IPS-NIHi7 (cell line): Measurements from ENCODE around the gene CCNY.
"Not testable (repeated sequence)": the region's sequence is repeated elsewhere in the genome, so short reads cannot be mapped to it uniquely, and the experiment has no call there.

Experiments
- DNase-seq: peaks from one replicate; pipeline ENCODE4 v3.0.0; 2012; ENCODE audit warnings: mixed read lengths; ENCODE audit errors: extremely low spot score

Gene CCNY

GRCh38 chr10:35406003-35406630 lies 69.8 kb downstream of the CCNY start:
- not testable (repeated sequence) for DNase-seq

DNA sequence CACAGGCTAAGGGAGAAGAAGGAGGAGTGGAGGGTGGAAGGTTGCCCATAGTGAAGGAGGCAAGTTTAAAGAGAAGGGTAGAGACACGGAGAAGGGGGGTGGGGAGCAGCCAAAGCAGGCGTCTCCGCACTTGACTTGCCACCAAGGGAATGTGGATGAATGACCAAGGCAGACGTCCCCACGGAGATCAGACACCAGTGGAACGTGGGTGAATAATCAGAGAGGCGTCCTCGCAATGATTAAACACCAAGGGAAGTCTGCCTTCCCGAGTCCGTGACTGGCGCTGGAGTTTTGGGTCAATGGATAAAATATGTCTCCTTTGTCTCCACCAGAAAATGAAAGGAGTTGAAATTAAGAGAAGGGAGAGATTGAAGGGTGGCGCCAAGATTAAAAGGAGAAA lies 71.4 kb downstream of the CCNY start:
- not testable (repeated sequence) for DNase-seq

DNA sequence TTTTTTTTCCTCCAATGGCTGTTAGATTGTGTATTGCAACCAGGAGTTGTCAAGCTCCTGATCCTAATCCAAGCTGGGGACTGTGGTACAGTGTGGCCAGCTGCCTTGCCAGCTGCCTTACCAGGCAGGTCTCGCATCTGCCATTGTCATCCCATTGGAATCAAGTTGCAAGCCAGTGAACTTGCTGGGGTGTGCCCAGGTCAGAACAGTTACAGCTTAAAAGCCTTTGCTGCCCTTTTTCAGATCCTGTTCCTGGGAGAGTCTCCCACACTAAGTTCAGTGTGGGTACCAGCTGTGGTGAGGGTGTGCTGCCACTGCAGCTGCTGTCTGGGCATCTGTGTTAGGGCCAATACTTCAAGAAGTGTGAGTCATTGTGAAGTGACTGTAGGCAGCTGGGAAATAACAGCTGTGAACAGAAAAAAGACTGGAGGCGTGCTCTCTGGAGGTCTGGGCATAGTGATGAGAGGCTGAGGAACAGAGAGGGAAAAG lies 72.8 kb downstream of the CCNY start:
- no peak for DNase-seq

- DNase-seq: no peak
Observed at GRCh38 chr10:35409808-35410207, 73.5 kb downstream of the CCNY start.

GRCh38 chr10:35412003-35412723 lies 75.9 kb downstream of the CCNY start:
- no peak for DNase-seq

DNA sequence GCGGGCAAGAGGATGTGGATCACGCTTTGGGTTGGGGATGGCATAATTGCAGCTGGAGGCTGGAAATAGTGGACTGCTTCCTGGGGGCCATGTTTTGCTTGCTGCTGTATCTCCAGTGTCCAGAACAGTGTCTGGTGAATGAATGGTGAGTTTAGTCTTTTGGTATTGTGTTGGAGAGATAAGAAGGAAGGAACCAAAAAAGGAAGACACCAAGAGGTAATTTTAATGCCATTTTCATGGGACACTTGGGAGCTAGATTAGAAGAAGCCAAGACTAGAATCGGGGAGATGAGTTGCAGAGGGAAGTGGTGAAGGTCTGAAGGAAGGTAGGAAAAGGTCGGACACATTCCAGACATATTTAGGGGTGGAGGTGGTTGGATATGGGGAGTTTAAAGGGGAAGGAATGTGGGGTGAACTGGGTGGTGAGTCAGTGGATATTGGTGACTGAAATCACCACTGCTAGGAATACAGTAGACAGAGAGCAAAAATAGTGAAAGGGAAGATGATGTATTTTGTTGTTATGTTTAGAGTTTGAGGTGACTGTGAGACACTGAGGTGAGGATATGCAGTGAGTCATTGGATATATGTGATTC lies 76.7 kb downstream of the CCNY start:
- DNase-seq: no peak

DNA sequence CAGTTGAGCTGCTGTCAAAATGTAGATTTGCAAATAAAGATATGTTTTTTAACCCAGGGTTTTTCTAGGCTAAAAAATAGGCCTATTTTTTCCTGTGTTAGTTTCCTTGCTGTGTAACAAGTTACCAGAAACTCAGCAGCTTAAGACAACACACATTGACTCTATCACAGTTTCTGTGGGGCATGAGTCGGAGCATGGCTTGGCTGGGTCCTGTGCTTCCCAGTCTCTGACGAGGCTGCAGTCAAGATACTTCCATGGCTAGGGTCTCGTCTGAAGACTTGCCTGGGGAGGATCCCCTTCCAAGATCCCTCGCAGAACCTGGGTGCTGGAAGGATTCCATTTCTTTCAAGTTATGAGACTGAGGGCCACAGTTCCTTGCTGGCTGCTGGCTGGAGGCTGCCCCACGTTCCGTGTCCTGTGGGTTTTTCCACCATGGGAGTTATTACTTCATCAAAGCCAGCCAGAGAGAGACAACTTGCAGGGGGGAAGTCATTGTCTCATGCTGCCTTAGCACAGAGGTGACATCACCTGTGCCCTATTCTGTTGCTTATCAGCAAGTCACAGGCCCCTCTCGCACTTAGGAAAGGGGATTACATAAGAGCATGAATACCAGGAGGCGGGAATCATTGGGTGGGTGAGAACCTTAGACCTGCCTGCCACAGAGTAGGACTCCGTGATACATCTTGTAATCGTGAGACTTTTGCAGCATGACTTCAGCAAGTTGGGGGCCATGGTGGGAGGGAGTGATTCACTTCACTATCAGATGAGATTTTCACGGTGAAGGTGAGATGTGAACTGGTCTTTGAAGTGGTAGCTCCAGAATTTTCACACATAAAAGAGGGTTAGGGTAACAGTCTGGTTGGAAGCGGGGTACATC lies 77.9 kb downstream of the CCNY start:
- no peak for DNase-seq

DNA sequence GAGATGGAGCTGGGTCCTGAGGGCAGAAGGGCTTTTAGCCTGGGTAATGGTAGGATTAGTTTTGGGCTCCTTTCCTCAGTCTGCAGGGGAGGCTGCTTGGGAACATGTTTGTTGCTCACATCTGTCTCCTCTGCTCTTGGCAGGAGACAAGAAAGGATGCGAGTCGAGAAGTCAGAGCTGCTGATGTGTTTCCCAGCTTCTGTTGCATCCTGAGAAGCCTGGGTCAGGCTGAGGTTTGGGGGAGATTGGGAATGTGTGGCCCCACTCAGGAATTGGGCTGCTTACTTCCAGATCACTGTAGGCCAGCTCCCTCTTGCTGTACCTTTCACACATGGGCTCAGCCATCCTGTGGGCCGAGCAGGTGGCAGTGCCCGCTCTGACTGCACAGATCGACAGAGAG lies 79.2 kb downstream of the CCNY start:
- DNase-seq: no peak

- no peak for DNase-seq
Observed at GRCh38 chr10:35416619-35417312, 80.5 kb downstream of the CCNY start.

DNA sequence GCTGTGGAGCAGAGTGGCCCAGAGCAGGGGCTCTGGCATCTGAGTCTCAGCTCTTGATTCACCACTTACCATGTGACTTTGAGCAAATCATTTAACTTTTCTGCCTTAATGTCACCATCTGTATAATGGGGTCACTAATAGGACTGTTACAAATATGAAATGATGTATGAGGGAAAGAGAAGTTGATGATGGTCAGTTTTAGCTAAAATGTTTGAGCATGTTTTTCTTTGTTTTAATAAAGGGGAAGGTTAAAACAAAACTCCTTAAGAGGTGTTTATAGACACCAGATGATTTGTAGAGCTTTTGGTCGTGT lies 81.0 kb downstream of the CCNY start:
- no peak for DNase-seq

- DNase-seq: no peak
Observed at GRCh38 chr10:35417795-35418194, 81.5 kb downstream of the CCNY start.

DNA sequence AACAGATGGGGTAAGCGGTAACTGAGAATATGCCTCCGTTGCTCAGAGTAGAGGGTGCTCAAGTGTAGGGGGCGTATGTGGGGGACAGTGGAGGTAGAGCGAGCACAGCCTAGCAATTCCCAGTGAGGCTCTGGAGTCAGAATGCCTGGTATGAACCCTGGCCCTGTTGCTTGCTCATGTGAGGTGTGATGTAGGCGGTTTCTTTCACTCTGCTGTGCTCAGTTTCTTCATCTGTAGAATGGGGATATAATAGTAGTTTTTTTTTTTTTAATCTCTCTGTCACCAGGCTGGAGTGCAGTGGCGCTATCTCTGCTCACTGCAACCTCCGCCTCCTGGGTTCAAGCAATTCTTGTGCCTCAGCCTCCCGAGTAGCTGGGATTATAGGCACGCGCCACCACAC lies 82.3 kb downstream of the CCNY start:
- not testable (repeated sequence) for DNase-seq

DNA sequence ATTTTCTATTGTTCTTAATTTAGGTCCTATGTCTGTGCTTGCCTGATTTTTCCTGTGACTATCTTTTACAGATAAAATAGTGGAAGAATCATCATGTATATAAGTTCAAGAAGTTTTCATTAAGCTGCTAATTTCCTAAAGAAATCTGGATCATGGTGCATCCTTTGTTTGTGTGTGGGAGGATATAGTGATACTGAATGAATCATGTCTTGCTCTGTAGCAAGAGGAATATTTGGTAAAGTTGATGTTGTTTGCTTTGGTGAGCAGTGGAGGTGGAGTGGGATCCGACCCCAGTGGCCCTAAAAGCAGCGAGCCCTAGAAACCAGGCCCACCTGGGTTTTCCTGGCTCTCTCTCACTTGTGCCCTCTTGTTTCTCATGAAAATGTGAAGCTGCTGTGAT lies 83.7 kb downstream of the CCNY start:
- DNase-seq: no peak

GRCh38 chr10:35420827-35421552 lies 84.7 kb downstream of the CCNY start:
- DNase-seq: no peak

- DNase-seq: peak; percentile 58
Observed at GRCh38 chr10:35421553-35422178, 85.4 kb downstream of the CCNY start.

GRCh38 chr10:35422228-35422627 lies 85.9 kb downstream of the CCNY start:
- no peak for DNase-seq

- DNase-seq: no peak
Observed at GRCh38 chr10:35423505-35424306, 87.4 kb downstream of the CCNY start.

DNA sequence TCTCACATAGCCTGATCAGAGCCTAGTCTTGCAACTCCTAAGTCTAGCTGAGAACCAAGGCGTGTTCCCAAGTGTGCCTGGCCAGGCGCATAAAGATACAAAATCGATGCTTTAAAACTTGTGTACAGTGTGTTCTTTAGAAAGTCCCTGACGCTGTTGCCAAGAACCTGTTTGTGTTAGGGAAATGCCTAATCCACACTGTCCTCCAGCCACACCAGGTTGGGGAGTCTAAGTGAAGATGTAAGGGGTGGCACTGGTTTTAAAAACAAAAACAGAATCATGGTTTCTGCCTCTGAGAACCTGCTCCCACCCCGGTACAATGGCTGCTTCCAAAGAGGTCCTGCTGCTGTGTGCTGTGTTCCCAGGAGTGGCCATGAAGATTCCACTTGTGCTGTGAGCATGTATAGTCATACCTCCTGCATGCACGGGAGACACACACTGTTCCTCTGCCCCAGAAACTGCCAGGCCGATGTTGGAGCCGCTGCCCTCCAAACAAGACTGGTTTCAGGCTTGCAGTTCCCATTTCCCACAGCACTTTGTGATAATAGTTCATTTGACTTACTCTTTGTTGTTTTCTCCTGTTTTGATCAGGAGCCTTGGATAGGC lies 88.5 kb downstream of the CCNY start:
- DNase-seq: no peak

- DNase-seq: no peak
Observed at GRCh38 chr10:35425595-35425994, 89.3 kb downstream of the CCNY start.
